Erythroblast (primary cell): ENCODE data around the gene SLC25A11.

ENCODE experiments used
- DNase-seq, 2 experiments: peaks; one replicate each; lab custom pipeline; 2025; lab: John Stamatoyannopoulos, UW
- GATA1 ChIP-seq: IDR thresholded peaks from 2 replicates; pipeline ENCODE4 v1.6.1; 2011; ENCODE audit warnings: low read depth, mild to moderate bottlenecking, control low read depth, low read length, moderate library complexity
- POLR2A ChIP-seq: IDR thresholded peaks from 2 replicates; pipeline ENCODE4 v1.6.1; 2011; ENCODE audit warnings: mild to moderate bottlenecking, low read length

The SLC25A11 gene

GRCh38 chr17:4902540-4902939, 37.3 kb downstream of the SLC25A11 start:
- DNase-seq, result no peak
- TF ChIP-seq POLR2A, result no peak

- peak; percentile 26 to 47 for DNase-seq
- TF ChIP-seq GATA1 (no peak), POLR2A (no peak)
Measured at GRCh38 chr17:4901648-4902344, 38.0 kb downstream of the SLC25A11 start.

GRCh38 chr17:4901108-4901647, 38.7 kb downstream of the SLC25A11 start:
- TF ChIP-seq GATA1, result no peak
- TF ChIP-seq POLR2A, result no peak
- DNase-seq, result no peak

- TF ChIP-seq POLR2A, result no peak
- TF ChIP-seq GATA1, result no peak
- DNase-seq, result peak; percentile 63 to 66
Measured at GRCh38 chr17:4900231-4901107, 39.4 kb downstream of the SLC25A11 start.

- TF ChIP-seq GATA1 (no peak), POLR2A (no peak)
- DNase-seq, result peak; percentile 83 to 90
Measured at GRCh38 chr17:4899341-4900230, 40.3 kb downstream of the SLC25A11 start, which contains the start of gene C17orf107. Gene C17orf107, plus strand, starts transcription at chr17:4899536. Its CDS starts 227 bp downstream, at chr17:4899763.

GRCh38 chr17:4898927-4899326, 40.9 kb downstream of the SLC25A11 start:
- TF ChIP-seq GATA1 (no peak), POLR2A (no peak)
- DNase-seq, result no peak

- DNase-seq, result no peak
- TF ChIP-seq POLR2A, result no peak
- TF ChIP-seq GATA1, result no peak
Measured at GRCh38 chr17:4898351-4898750, 41.5 kb downstream of the SLC25A11 start.

- TF ChIP-seq GATA1, result no peak
- no peak for TF ChIP-seq POLR2A
- DNase-seq, result no peak
Measured at GRCh38 chr17:4897785-4898184, 42.1 kb downstream of the SLC25A11 start.

GRCh38 chr17:4897198-4897687, 42.6 kb downstream of the SLC25A11 start:
- TF ChIP-seq GATA1, result no peak
- TF ChIP-seq POLR2A, result no peak
- DNase-seq, result no peak

GRCh38 chr17:4896332-4897197, 43.3 kb downstream of the SLC25A11 start:
- TF ChIP-seq GATA1 (no peak), POLR2A (no peak)
- no peak for DNase-seq

GRCh38 chr17:4895657-4896331, 44.1 kb downstream of the SLC25A11 start:
- peak in 1 of 2 experiments; percentile 17 for DNase-seq
- TF ChIP-seq POLR2A, result no peak
- no peak for TF ChIP-seq GATA1

GRCh38 chr17:4895121-4895520, 44.7 kb downstream of the SLC25A11 start:
- no peak for DNase-seq

More at GRCh38 chr17:4895121-4895520, 44.7 kb downstream of the SLC25A11 start:
- TF ChIP-seq GATA1 (no peak), POLR2A (no peak)
